HepG2 (cell line): ENCODE data around the gene CITED2.

Experiments used
- CTCF ChIP-seq: sonication (generic); formaldehyde crosslinking; IDR thresholded peaks from 2 replicates; pipeline ENCODE4 v1.5.0; 2020; ENCODE audit warnings: mild to moderate bottlenecking, missing genetic modification reagents, moderate library complexity
- HCFC1 ChIP-seq: fragments of 150-350 bp; IDR thresholded peaks from 2 replicates; pipeline ENCODE4 v1.6.1; 2014; ENCODE audit warnings: low read depth, low read length
- NONO ChIP-seq, 2 experiments: fragments of 450-650 bp in 1 of 2; sonication (generic) in 1 of 2; formaldehyde crosslinking in 1 of 2; IDR thresholded peaks in 1 of 2; conservative IDR thresholded peaks in 1 of 2; 2 replicates each; pipeline versions ENCODE4 v1.6.1 to v1.8.0; 2017 to 2022; ENCODE audit warnings: mild to moderate bottlenecking in 1 of 2, missing genetic modification reagents in 1 of 2, moderate library complexity in 1 of 2
- POLR2AphosphoS5 ChIP-seq: IDR thresholded peaks from 2 replicates; pipeline ENCODE4 v1.6.1; 2012; ENCODE audit warnings: low read depth, low read length
- RAD51 ChIP-seq: fragments of 450-650 bp; IDR thresholded peaks from 2 replicates; pipeline ENCODE4 v1.6.1; 2016; ENCODE audit warnings: borderline replicate concordance
- SMC3 ChIP-seq: IDR thresholded peaks from 2 replicates; pipeline ENCODE4 v1.6.1; 2011; ENCODE audit warnings: low read length, improper control_type of control experiment
- SOX6 ChIP-seq, 2 experiments: fragments of 450-650 bp in 1 of 2; sonication (generic) in 1 of 2; formaldehyde crosslinking in 1 of 2; IDR thresholded peaks; 2 replicates each; pipeline versions ENCODE4 v1.4.0 to v1.6.1; 2017 to 2020; ENCODE audit warnings: antibody characterized with exemption in 1 of 2, mild to moderate bottlenecking in 1 of 2, missing genetic modification reagents in 1 of 2

GRCh38 chr6:139341060-139341459 lies 33.4 kb downstream of the CITED2 start:
- TF ChIP-seq HCFC1 (no peak), POLR2AphosphoS5 (no peak), CTCF (no peak), NONO (IDR thresholded peaks at IDR 0.05) (no peak), NONO (CRISPR knock-in tag; conservative IDR thresholded peaks at IDR 0.05) (no peak), SOX6 (IDR thresholded peaks at IDR 0.05) (no peak), SOX6 (CRISPR knock-in tag; IDR thresholded peaks at IDR 0.05) (no peak), SMC3 (no peak), RAD51 (no peak)
